HT-29 (cell line): ENCODE data around the gene ART3. TPM values are rescaled to one million over a fixed set of nuclear protein-coding genes. Genes with fewer than 3 reads are reported as not detected.

Experiments used
- DNase-seq: peaks from one replicate; pipeline ENCODE4 v3.0.0-alpha.2; 2015; ENCODE audit warnings: low spot score
- total RNA-seq: library from RNA; depleted of rRNA; stranded (reverse); fragments of >200 nt; shearing (Covaris generic); gene quantifications from 2 replicates; pipeline ENCODE4 v1.2.3, GENCODE V29; 2014; rRNA removed

The ART3 gene
- total RNA-seq, 1 experiment from 2014 or later, result not detected

GRCh38 chr4:76144546-76144945 is 70.0 kb downstream of the ART3 start:
- DNase-seq, result no peak

- DNase-seq, result peak; percentile 79
Measured at GRCh38 chr4:76147454-76148141, 73.1 kb downstream of the ART3 start.

- peak; percentile 95 for DNase-seq
Measured at GRCh38 chr4:76148142-76148865, 73.8 kb downstream of the ART3 start, which contains the start of gene NUP54. TSS of gene NUP54 (minus strand) at chr4:76148397. CDS start at chr4:76148374, 23 bp downstream.

- no peak for DNase-seq
Measured at GRCh38 chr4:76153356-76153755, 78.8 kb downstream of the ART3 start.

- no peak for DNase-seq
Measured at GRCh38 chr4:76155979-76156378, 81.5 kb downstream of the ART3 start.

GRCh38 chr4:76156635-76157034 is 82.1 kb downstream of the ART3 start:
- no peak for DNase-seq

- DNase-seq, result no peak
Measured at GRCh38 chr4:76160355-76160754, 85.8 kb downstream of the ART3 start.

Other genes starting within 250 kb of the ART3 start
- not detected in 2 replicates for gene PPEF2, start 172.3 kb upstream of the ART3 start, total RNA-seq
- 20.6 and 28.8 TPM in 2 replicates for gene NAAA, start 133.7 kb upstream of the ART3 start, total RNA-seq
- 11.2 and 16.1 TPM in 2 replicates for gene SDAD1, start 83.8 kb upstream of the ART3 start, total RNA-seq
- not detected in 2 replicates for gene CXCL9, start 67.2 kb upstream of the ART3 start, total RNA-seq
- 0.08 and 0.63 TPM in 2 replicates for gene CXCL10, start 51.2 kb upstream of the ART3 start, total RNA-seq
- gene CXCL11, start 38.6 kb upstream of the ART3 start, total RNA-seq, result 0.10 and 0.31 TPM in 2 replicates
- 29.1 and 43.6 TPM in 2 replicates for gene NUP54, start 73.7 kb downstream of the ART3 start, total RNA-seq
- 99.5 and 105 TPM in 2 replicates for gene SCARB2, start 139.1 kb downstream of the ART3 start, total RNA-seq
- gene FAM47E, start 177.0 kb downstream of the ART3 start, total RNA-seq, result 2.4 and 2.9 TPM in 2 replicates
- gene STBD1, start 232.0 kb downstream of the ART3 start, total RNA-seq, result 3.3 and 4.0 TPM in 2 replicates